ENCODE results near the gene IL1RAPL1.
"Not testable (repeated sequence)": the region's sequence is repeated elsewhere in the genome, so short reads cannot be mapped to it uniquely, and the experiment has no call there.

The IL1RAPL1 gene

GRCh38 chrX:28626515-28626914, 39.3 kb downstream of the IL1RAPL1 start:
- DNase-seq (ENCODE audit: low read depth in 2 of 2): no peak

- DNase-seq (ENCODE audit: low read depth in 2 of 2): no peak
Measured at GRCh38 chrX:28628120-28628519, 40.9 kb downstream of the IL1RAPL1 start.

GRCh38 chrX:28638775-28639174, 51.5 kb downstream of the IL1RAPL1 start:
- DNase-seq (ENCODE audit: low read depth in 2 of 2): no peak

- no peak for DNase-seq (ENCODE audit: low read depth in 2 of 2)
Measured at GRCh38 chrX:28639451-28639850, 52.2 kb downstream of the IL1RAPL1 start.

GRCh38 chrX:28649541-28649940, 62.3 kb downstream of the IL1RAPL1 start:
- no peak for DNase-seq (ENCODE audit: low read depth in 2 of 2)

- DNase-seq (ENCODE audit: low read depth in 2 of 2): no peak
Measured at GRCh38 chrX:28651186-28651585, 63.9 kb downstream of the IL1RAPL1 start.

GRCh38 chrX:28659269-28659668, 72.0 kb downstream of the IL1RAPL1 start:
- DNase-seq (ENCODE audit: low read depth in 2 of 2): no peak

GRCh38 chrX:28665778-28666177, 78.5 kb downstream of the IL1RAPL1 start:
- DNase-seq (ENCODE audit: low read depth in 2 of 2): no peak

- DNase-seq (ENCODE audit: low read depth in 2 of 2): no peak
Measured at GRCh38 chrX:28668303-28668702, 81.1 kb downstream of the IL1RAPL1 start.

- DNase-seq (ENCODE audit: low read depth in 2 of 2): no peak
Measured at GRCh38 chrX:28668957-28669356, 81.7 kb downstream of the IL1RAPL1 start.

GRCh38 chrX:28670074-28670473, 82.8 kb downstream of the IL1RAPL1 start:
- no peak for DNase-seq (ENCODE audit: low read depth in 2 of 2)

GRCh38 chrX:28675173-28675572, 87.9 kb downstream of the IL1RAPL1 start:
- no peak for DNase-seq (ENCODE audit: low read depth in 2 of 2)

- DNase-seq (ENCODE audit: low read depth in 2 of 2): no peak
Measured at GRCh38 chrX:28693101-28693500, 105.9 kb downstream of the IL1RAPL1 start.

- DNase-seq (ENCODE audit: low read depth in 2 of 2): no peak
Measured at GRCh38 chrX:28697732-28698131, 110.5 kb downstream of the IL1RAPL1 start.

- DNase-seq (ENCODE audit: low read depth in 2 of 2): no peak
Measured at GRCh38 chrX:28701222-28701621, 114.0 kb downstream of the IL1RAPL1 start.

GRCh38 chrX:28706964-28707363, 119.7 kb downstream of the IL1RAPL1 start:
- no peak for DNase-seq (ENCODE audit: low read depth in 2 of 2)

- DNase-seq (ENCODE audit: low read depth in 2 of 2): no peak
Measured at GRCh38 chrX:28709421-28709820, 122.2 kb downstream of the IL1RAPL1 start.

GRCh38 chrX:28717864-28718263, 130.6 kb downstream of the IL1RAPL1 start:
- no peak for DNase-seq (ENCODE audit: low read depth in 2 of 2)

- DNase-seq (ENCODE audit: low read depth in 2 of 2): no peak
Measured at GRCh38 chrX:28718450-28718849, 131.2 kb downstream of the IL1RAPL1 start.

- no peak for DNase-seq (ENCODE audit: low read depth in 2 of 2)
Measured at GRCh38 chrX:28719620-28720019, 132.4 kb downstream of the IL1RAPL1 start.

GRCh38 chrX:28752330-28752729, 165.1 kb downstream of the IL1RAPL1 start:
- DNase-seq (ENCODE audit: low read depth in 2 of 2): no peak

- DNase-seq (ENCODE audit: low read depth in 2 of 2): no peak
Measured at GRCh38 chrX:28756175-28756574, 168.9 kb downstream of the IL1RAPL1 start.

- no peak for DNase-seq (ENCODE audit: low read depth in 2 of 2)
Measured at GRCh38 chrX:28756647-28757046, 169.4 kb downstream of the IL1RAPL1 start.

- DNase-seq (ENCODE audit: low read depth in 2 of 2): no peak
Measured at GRCh38 chrX:28757290-28757689, 170.0 kb downstream of the IL1RAPL1 start.

GRCh38 chrX:28766561-28766960, 179.3 kb downstream of the IL1RAPL1 start:
- DNase-seq (ENCODE audit: low read depth in 2 of 2): not testable (repeated sequence)
